ENCODE measurements around the gene SORBS1.

DNA sequence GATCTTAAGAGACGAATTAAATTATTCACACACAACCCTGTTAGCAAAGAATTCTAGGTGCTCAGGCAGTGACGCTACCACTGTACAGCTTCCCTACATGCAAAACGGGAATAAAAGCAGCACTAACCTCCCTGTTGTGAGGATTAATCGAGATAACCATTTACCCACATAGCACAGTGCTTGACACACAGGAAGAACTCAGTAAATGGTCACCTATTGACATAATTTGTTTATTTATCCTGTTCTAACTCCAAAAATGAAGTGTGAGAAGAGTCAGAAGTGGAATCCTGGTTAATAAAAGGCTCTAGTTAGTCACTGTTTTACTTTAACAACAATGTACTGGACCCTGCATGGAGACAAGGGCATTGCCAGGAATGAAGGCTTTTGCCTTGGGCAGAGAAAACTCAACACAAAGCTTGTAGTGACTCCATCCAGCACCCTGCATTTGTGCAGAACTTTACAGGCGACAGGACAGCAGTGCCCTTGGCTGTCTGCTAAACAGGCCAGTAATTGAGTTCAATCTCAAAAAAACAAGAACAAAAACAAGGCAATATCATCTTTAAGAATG is 103.8 kb downstream of the SORBS1 start:
- no peak for TF ChIP-seq CTCF (IDR thresholded peaks at IDR 0.05; ENCODE audit: extremely low read depth in 1 of 2, insufficient read depth in 1 of 2, low read depth in 1 of 2, low read length in 2 of 2)
- no peak for TF ChIP-seq FOS (IDR thresholded peaks at IDR 0.05; ENCODE audit: borderline replicate concordance, insufficient read depth, low read length)
- no peak for TF ChIP-seq POLR2A (IDR thresholded peaks at IDR 0.05; ENCODE audit: low read depth, low read length)
- TF ChIP-seq POLR2AphosphoS5 (IDR thresholded peaks at IDR 0.05; ENCODE audit: insufficient read depth, low read depth, low read length): no peak
- TF ChIP-seq EZH2 (IDR thresholded peaks at IDR 0.05; ENCODE audit: borderline replicate concordance, low read depth, low read length, severe bottlenecking): no peak
- no peak for TF ChIP-seq MAX (IDR thresholded peaks at IDR 0.05; ENCODE audit: insufficient read depth, insufficient read length)
- TF ChIP-seq MYC (IDR thresholded peaks at IDR 0.05; ENCODE audit: low read depth, low read length): no peak
- TF ChIP-seq JUN (IDR thresholded peaks at IDR 0.05; ENCODE audit: borderline replicate concordance, insufficient read depth, insufficient read length, low read depth): no peak
- TF ChIP-seq GATA2 (IDR thresholded peaks at IDR 0.05; ENCODE audit: insufficient read depth, insufficient read length, low read depth, low read length): no peak

All from endothelial cell of umbilical vein (primary cell).